IMR-90 (cell line): Measurements from ENCODE around the gene VSIG10L2. TPM values are rescaled to one million over a fixed set of nuclear protein-coding genes. Genes with fewer than 3 reads are reported as not detected.

Experiments
- ATAC-seq: fragments of 200-7000 bp; cut with Tn5 transposase; 2 replicates; pipeline ENCODE4 v1.9.1; 2020; ENCODE audit warnings: low read depth, mild to moderate bottlenecking, moderate library complexity
- BruUV-seq: library from RNA; stranded (reverse); fragments of 400-500 nt; replicated peaks from 2 replicates; lab custom pipeline; 2021; lab: Mats Ljungman, UMichigan
- CTCF ChIA-PET: fragments of 300-600 bp; formaldehyde crosslinking; extraction: SDS; loops from one replicate; lab custom pipeline; 2021; ENCODE audit warnings: antibody characterized with exemption; lab: Yijun Ruan, JAX
- POLR2A ChIA-PET: fragments of 300-600 bp; sonication (Branson Sonifier 250); formaldehyde crosslinking; loops from one replicate; lab custom pipeline; 2022; ENCODE audit warnings: antibody characterized with exemption; ENCODE audit not compliant: unreplicated experiment; lab: Charles Lee
- DNase-seq: peaks from one replicate; pipeline ENCODE4 v3.0.0; 2013
- H2AFZ ChIP-seq: replicated peaks from 2 replicates; pipeline ENCODE3; 2013; ENCODE audit warnings: low read length, mild to moderate bottlenecking; ENCODE audit not compliant: poor library complexity
- H2AK5ac ChIP-seq: 2 replicates; pipeline ENCODE4 v1.6.1; 2013; ENCODE audit warnings: low read depth, low read length, inconsistent platforms
- H2AK9ac ChIP-seq: replicated peaks from 2 replicates; pipeline ENCODE3; 2013; ENCODE audit warnings: mild to moderate bottlenecking, low read depth, low read length, moderate library complexity; ENCODE audit not compliant: poor library complexity
- H2BK120ac ChIP-seq: 2 replicates; pipeline ENCODE4 v1.6.1; 2013; ENCODE audit warnings: low read depth, low read length, inconsistent platforms
- H2BK15ac ChIP-seq: 3 replicates; pipeline ENCODE4 v1.6.1; 2013; ENCODE audit warnings: low read depth, low read length, inconsistent platforms
- H2BK20ac ChIP-seq: 2 replicates; pipeline ENCODE4 v1.6.1; 2013; ENCODE audit warnings: low read depth, mild to moderate bottlenecking, inconsistent platforms, low read length, moderate library complexity
- H2BK5ac ChIP-seq: 2 replicates; pipeline ENCODE4 v1.6.1; 2013; ENCODE audit warnings: mild to moderate bottlenecking, low read depth, low read length, inconsistent platforms; ENCODE audit not compliant: poor library complexity, severe bottlenecking
- H3K14ac ChIP-seq: replicated peaks from 2 replicates; pipeline ENCODE4 v1.6.1; 2013; ENCODE audit warnings: low read depth, low read length, inconsistent platforms
- H3K18ac ChIP-seq: 2 replicates; pipeline ENCODE4 v1.6.1; 2013; ENCODE audit warnings: low read depth, low read length, control low read depth
- H3K23ac ChIP-seq: 2 replicates; pipeline ENCODE4 v1.6.1; 2013; ENCODE audit warnings: low read depth, low read length, inconsistent platforms
- H3K27ac ChIP-seq: 2 replicates; pipeline ENCODE4 v1.5.1; 2013; ENCODE audit warnings: mild to moderate bottlenecking, control low read depth, low read length; ENCODE audit not compliant: insufficient read depth
- H3K27me3 ChIP-seq: 2 replicates; pipeline ENCODE4 v1.6.1; 2013; ENCODE audit warnings: low read length; ENCODE audit not compliant: control insufficient read depth, insufficient read depth
- H3K36me3 ChIP-seq: 2 replicates; pipeline ENCODE4 v1.6.1; 2013; ENCODE audit warnings: low read length, mixed read lengths; ENCODE audit not compliant: control insufficient read depth, insufficient read depth
- H3K4ac ChIP-seq: 2 replicates; pipeline ENCODE4 v1.6.1; 2013; ENCODE audit warnings: low read depth, low read length, inconsistent platforms
- H3K4me1 ChIP-seq: 2 replicates; pipeline ENCODE4 v1.6.1; 2013; ENCODE audit warnings: low read length, mixed read lengths; ENCODE audit not compliant: control insufficient read depth, insufficient read depth
- H3K4me2 ChIP-seq: 2 replicates; pipeline ENCODE4 v1.6.1; 2013; ENCODE audit warnings: low read depth, mild to moderate bottlenecking, control low read depth, low read length, moderate library complexity
- H3K4me3 ChIP-seq: 2 replicates; pipeline ENCODE4 v1.5.1; 2013; ENCODE audit warnings: low read depth, mild to moderate bottlenecking, control low read depth, low read length, moderate library complexity; ENCODE audit not compliant: insufficient read depth
- H3K56ac ChIP-seq: 2 replicates; pipeline ENCODE4 v1.6.1; 2013; ENCODE audit warnings: low read length, inconsistent platforms; ENCODE audit not compliant: insufficient read depth; ENCODE audit errors: extremely low read depth
- H3K79me1 ChIP-seq, 2 experiments: 2 replicates each; pipeline ENCODE4 v1.6.1; 2013; ENCODE audit warnings: low read length in 2 of 2, inconsistent platforms in 1 of 2, low read depth in 1 of 2
- H3K9ac ChIP-seq: 2 replicates; pipeline ENCODE4 v1.6.1; 2013; ENCODE audit warnings: low read depth, low read length, control low read depth
- H3K9me1 ChIP-seq: 2 replicates; pipeline ENCODE4 v1.6.1; 2013; ENCODE audit warnings: low read length, inconsistent platforms; ENCODE audit not compliant: insufficient read depth
- H3K9me3 ChIP-seq: 2 replicates; pipeline ENCODE4 v1.6.1; 2013; ENCODE audit warnings: low read length; ENCODE audit not compliant: control insufficient read depth, insufficient read depth
- H4K20me1 ChIP-seq: 2 replicates; pipeline ENCODE4 v1.6.1; 2013; ENCODE audit warnings: low read length, inconsistent platforms; ENCODE audit not compliant: insufficient read depth
- H4K5ac ChIP-seq: 2 replicates; pipeline ENCODE4 v1.6.1; 2013; ENCODE audit warnings: mild to moderate bottlenecking, low read depth, low read length, control low read depth
- H4K8ac ChIP-seq, 2 experiments: 2 replicates each; pipeline ENCODE4 v1.6.1; 2013; ENCODE audit warnings: low read depth in 2 of 2, low read length in 2 of 2, control low read depth in 1 of 2, inconsistent platforms in 1 of 2
- H4K91ac ChIP-seq: 2 replicates; pipeline ENCODE4 v1.6.1; 2013; ENCODE audit warnings: low read depth, low read length, inconsistent platforms; ENCODE audit not compliant: insufficient read depth
- CHD1 ChIP-seq: IDR thresholded peaks from 2 replicates; pipeline ENCODE4 v1.6.1; 2012; ENCODE audit warnings: low read depth, low read length, improper control_type of control experiment
- FOS ChIP-seq: fragments of 150-350 bp; IDR thresholded peaks from 2 replicates; pipeline ENCODE4 v1.6.1; 2016; ENCODE audit warnings: low read depth, low read length
- MAFK ChIP-seq: IDR thresholded peaks from 2 replicates; pipeline ENCODE4 v1.6.1; 2012; ENCODE audit warnings: low read depth, low read length, improper control_type of control experiment
- MAZ ChIP-seq: IDR thresholded peaks from 2 replicates; pipeline ENCODE4 v1.6.1; 2012; ENCODE audit warnings: low read depth, mild to moderate bottlenecking, low read length, improper control_type of control experiment, moderate library complexity, borderline replicate concordance
- RCOR1 ChIP-seq: IDR thresholded peaks from 2 replicates; pipeline ENCODE4 v1.6.1; 2012; ENCODE audit warnings: mild to moderate bottlenecking, low read length, improper control_type of control experiment; ENCODE audit not compliant: insufficient replicate concordance
- RFX5 ChIP-seq: IDR thresholded peaks from 2 replicates; pipeline ENCODE4 v1.8.0; 2012; ENCODE audit warnings: low read depth, mild to moderate bottlenecking, low read length, moderate library complexity
- SMC3 ChIP-seq: fragments of 150-350 bp; IDR thresholded peaks from 2 replicates; pipeline ENCODE4 v1.6.1; 2016; ENCODE audit warnings: low read depth, mild to moderate bottlenecking, antibody characterized with exemption, low read length, moderate library complexity
- WGBS, 2 experiments: methylation state at CpG; one replicate each; pipeline versions ENCODE4 v1.1.5 to v1.1.7; 2013; ENCODE audit warnings: missing lambda C conversion rate in 2 of 2; ENCODE audit not compliant: insufficient read length in 1 of 2; ENCODE audit errors: extremely low coverage in 2 of 2; 5-methylcytosine and 5-hydroxymethylcytosine counted together
- dilution Hi-C: fragments of 300-500 bp; cut with HindIII; formaldehyde crosslinking; loops from one replicate; pipeline ENCODE4 v1.14.3; 2018; ENCODE audit warnings: low sequenced_read_pairs; ENCODE audit not compliant: unreplicated experiment
- in situ Hi-C: fragments of 300-500 bp; cut with MboI; formaldehyde crosslinking; loops from 3 replicates; pipeline ENCODE4 v1.14.3; 2019; ENCODE audit warnings: low sequenced_read_pairs, inconsistent platforms, mixed read lengths
- intact Hi-C: fragments of 100-400 bp; cut with micrococcal nuclease; formaldehyde crosslinking; loops from 2 replicates; pipeline ENCODE4 v1.10.0; 2022
- polyA plus RNA-seq, 3 experiments: library from polyadenylated mRNA; depleted of rRNA; stranded (reverse); fragments of >200 nt; gene quantifications; 2 replicates each; pipeline ENCODE4 v1.2.3, GENCODE V29; 2012; ENCODE audit warnings: low replicate concordance in 1 of 3
- total RNA-seq: library from RNA; depleted of rRNA; stranded (reverse); fragments of >200 nt; gene quantifications from 2 replicates; pipeline ENCODE4 v1.2.3, GENCODE V29; 2012
- TF ChIP-seq, protein P1 (sequence below): conservative IDR thresholded peaks from 2 replicates; pipeline ENCODE4 v1.5.1; 2012; ENCODE audit warnings: mild to moderate bottlenecking, low read depth, low read length, improper control_type of control experiment

VSIG10L2 gene
- total and polyA plus RNA-seq, 2 of the 4 experiments (the other 2 are of a cell fraction): under 0.01 TPM; not detected in 1

DNA sequence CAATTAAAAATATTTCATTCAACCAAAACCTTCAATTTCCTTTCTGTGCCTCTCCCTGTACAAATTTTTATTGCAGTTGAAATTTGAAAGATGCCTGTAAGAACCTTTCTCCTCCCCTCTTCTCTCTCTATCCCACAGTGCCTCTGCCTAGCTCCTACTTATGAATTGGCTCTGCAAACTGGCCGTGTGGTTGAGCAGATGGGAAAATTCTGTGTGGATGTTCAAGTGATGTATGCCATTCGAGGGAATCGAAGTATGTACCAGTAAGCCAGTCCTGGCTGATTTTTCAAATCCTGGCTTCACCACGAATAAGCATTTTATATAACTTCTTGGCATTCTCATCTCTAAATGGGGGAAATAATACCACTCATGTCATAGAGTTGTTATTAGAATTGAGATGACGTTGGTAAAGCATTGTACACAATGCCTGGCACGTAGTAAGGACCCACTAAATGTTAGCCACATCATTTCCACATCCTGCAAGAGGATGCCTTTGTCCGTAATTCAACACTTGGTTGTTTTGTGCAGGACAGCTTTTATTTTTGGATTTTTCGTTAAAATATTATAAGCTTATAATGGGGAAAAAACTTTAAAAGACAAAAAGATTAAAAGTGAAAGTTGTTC lies 35.5 kb upstream of the VSIG10L2 start:
- no peak overlapping the region for H2BK15ac ChIP-seq
- no peak overlapping the region for H2AK5ac ChIP-seq
- no peak for ATAC-seq
- no peak overlapping the region for H4K8ac ChIP-seq
- ChIA-PET CTCF (interaction anchor here (1.1 kb wide), 1 partner anchor 13 kb away, joined by 5 read pairs; no protein-coding TSS in a partner anchor), POLR2A (interaction anchor here (0.6 kb wide), 1 partner anchor 143 kb away, joined by 3 read pairs; no protein-coding TSS in a partner anchor)
- H3K9me3 ChIP-seq: no peaks in the 10 kb centered on the region
- H3K23ac ChIP-seq: no peak overlapping the region
- TF ChIP-seq, protein P1, sequence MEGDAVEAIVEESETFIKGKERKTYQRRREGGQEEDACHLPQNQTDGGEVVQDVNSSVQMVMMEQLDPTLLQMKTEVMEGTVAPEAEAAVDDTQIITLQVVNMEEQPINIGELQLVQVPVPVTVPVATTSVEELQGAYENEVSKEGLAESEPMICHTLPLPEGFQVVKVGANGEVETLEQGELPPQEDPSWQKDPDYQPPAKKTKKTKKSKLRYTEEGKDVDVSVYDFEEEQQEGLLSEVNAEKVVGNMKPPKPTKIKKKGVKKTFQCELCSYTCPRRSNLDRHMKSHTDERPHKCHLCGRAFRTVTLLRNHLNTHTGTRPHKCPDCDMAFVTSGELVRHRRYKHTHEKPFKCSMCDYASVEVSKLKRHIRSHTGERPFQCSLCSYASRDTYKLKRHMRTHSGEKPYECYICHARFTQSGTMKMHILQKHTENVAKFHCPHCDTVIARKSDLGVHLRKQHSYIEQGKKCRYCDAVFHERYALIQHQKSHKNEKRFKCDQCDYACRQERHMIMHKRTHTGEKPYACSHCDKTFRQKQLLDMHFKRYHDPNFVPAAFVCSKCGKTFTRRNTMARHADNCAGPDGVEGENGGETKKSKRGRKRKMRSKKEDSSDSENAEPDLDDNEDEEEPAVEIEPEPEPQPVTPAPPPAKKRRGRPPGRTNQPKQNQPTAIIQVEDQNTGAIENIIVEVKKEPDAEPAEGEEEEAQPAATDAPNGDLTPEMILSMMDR: no peak
- TF ChIP-seq RFX5 (no peak), FOS (no peak), CHD1 (no peak), MAFK (no peak), SMC3 (no peak), RCOR1 (no peak), MAZ (no peak)
- H3K36me3 ChIP-seq: no peaks in the 10 kb centered on the region
- H3K4me1 ChIP-seq: no peaks in the 10 kb centered on the region
- no peak overlapping the region for H4K91ac ChIP-seq
- no peak overlapping the region for H3K14ac ChIP-seq
- no peak overlapping the region for H2AK9ac ChIP-seq
- no peak overlapping the region for H3K18ac ChIP-seq
- in situ Hi-C loops: no loop called here
- H3K4me2 ChIP-seq: no peak overlapping the region
- H3K56ac ChIP-seq: no peak overlapping the region
- no peak overlapping the region for H2BK5ac ChIP-seq
- no peak overlapping the region for H4K5ac ChIP-seq
- WGBS, 2 experiments: no CpG with 5 or more reads among the region's 8 CpGs
- H3K9ac ChIP-seq: no peak overlapping the region
- no peaks in the 10 kb centered on the region for H3K9me1 ChIP-seq
- BruUV-seq: no TSS peak
- DNase-seq: no peak
- H3K79me1 ChIP-seq: no peaks in the 10 kb centered on the region
- no peak overlapping the region for H3K27ac ChIP-seq
- dilution Hi-C loops: loop anchor here (25.0 kb wide), 1 partner anchor 302 kb away; the partner anchor contains the start of genes FAM118B and RPUSD4
- H2AFZ ChIP-seq: no peak overlapping the region
- no peak overlapping the region for H2BK120ac ChIP-seq
- H3K4ac ChIP-seq: no peak overlapping the region
- H3K4me3 ChIP-seq: no peak overlapping the region
- no peak overlapping the region for H2BK20ac ChIP-seq
- peaks cover 10% of the 10 kb centered on the region for H3K27me3 ChIP-seq
- intact Hi-C loops: no loop called here
- no peaks in the 10 kb centered on the region for H4K20me1 ChIP-seq
